ENCODE data around the gene HRC.

GRCh38 chr19:49188626-49189200 lies 33.5 kb upstream of the HRC start:
- TF ChIP-seq POLR2AphosphoS5 (IDR thresholded peaks at IDR 0.05; ENCODE audit: low read depth, low read length) (no peak), POLR2A (IDR thresholded peaks at IDR 0.05; ENCODE audit: low read depth, low read length) (no peak), TAF1 (IDR thresholded peaks at IDR 0.05; ENCODE audit: borderline replicate concordance, low read depth, low read length) (no peak)
